GM03348 (cell line): ENCODE measurements around the gene FAM107A.

Experiments used
- DNase-seq: peaks from one replicate; pipeline ENCODE4 v3.0.0; 2012; ENCODE audit warnings: low spot score

The FAM107A gene, protein sequence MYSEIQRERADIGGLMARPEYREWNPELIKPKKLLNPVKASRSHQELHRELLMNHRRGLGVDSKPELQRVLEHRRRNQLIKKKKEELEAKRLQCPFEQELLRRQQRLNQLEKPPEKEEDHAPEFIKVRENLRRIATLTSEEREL

DNA sequence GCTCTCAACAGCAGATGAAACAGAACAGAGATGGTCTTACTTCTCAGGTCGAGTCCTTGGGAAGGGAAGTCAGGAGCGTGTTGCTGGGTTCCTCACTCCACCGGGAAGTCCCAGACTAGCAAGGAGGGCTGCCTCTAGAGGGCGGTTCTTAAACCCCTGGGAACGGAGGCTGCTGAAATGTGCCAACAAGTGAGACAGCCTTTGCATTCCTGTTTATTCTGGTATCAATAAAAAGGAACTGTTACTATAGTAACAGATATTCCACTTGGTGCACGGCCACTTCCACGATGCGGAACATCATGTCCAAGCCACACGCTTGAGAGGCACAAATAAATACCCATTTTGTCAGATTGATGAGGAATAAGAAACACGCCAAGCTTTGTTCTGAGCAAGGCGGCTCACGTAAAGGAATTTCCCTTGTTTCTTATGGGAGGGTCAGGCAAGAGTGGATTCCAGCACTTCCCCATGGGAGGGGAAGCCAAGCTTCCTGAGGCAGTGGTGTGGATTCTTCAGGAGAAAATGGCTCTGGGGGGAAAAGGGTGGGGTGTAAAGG is at the start of gene FAM107A:
Gene FAM107A, minus strand, starts transcription at position 123 of the 553 bp plus-strand sequence. CDS start 7,531 bp downstream, outside the sequence.
- DNase-seq: peak; percentile 78

DNA sequence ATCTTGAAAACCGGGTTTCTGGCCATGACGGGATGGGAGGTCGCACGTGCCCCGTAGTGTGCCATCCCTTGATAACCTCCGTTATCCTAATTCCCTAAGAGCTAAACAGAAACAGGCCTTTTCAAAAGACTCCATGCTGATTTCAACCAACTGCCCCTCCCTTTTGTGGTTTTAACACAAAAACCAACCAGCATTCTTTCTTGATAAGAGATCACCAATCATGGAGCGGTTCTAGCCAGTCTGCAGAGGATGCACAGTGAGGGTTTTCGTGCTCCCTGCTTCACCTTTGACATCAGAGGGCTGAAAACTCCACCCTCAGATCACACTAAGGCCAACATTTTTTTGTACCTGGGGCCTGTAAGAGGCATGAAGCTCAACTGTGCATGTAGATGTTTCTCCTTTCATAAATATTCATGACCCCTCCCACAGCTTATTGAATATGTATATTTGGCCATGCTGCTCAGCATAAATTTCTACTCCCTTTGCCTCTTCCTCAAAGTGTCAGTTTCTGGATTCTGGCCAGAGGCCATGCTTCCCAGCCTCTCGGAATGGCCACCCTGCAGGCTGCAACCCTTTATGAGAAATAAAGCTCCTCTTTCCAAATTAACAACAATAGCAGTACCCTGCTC is 48.1 kb upstream of the FAM107A start:
- DNase-seq: no peak

DNA sequence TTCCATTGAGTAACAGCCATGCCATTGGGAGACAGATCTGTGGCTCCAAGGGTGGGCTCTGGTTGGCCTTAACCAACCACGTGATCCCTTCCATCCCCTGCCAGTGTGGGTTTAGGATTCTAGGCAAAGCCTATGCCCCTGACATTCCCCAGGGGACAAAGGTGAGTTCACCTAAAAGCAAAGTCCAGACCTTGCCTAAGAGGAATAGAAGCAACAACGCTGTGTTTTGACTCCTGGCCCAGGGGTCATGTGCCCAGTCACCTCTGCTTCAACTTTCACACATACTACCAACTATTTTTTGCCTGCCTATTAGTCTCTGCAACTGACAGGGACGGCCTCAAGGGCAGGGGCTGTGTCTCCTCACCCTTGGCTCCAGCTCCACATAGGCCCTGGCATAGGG is 47.4 kb upstream of the FAM107A start:
- no peak for DNase-seq

DNA sequence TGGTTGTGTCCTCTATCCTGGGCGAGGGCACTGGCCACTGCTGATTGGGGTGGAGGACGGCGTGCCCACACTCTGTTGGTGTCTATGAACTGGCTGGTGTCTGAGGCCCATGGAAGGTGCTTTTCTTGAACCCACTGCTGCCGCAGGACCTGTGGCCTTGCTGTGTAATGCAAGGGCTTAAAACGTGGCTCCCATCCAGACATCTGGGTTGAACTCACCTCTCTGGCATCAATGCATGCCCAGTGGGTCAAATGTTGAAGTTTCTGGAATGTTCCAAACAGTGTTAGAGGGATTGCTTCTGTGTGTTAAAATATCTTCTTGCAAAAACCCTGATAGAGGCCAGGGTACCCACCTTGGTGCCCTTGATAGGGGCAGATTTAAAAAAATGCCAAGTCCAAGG is 46.8 kb upstream of the FAM107A start:
- DNase-seq: peak; percentile 29

DNA sequence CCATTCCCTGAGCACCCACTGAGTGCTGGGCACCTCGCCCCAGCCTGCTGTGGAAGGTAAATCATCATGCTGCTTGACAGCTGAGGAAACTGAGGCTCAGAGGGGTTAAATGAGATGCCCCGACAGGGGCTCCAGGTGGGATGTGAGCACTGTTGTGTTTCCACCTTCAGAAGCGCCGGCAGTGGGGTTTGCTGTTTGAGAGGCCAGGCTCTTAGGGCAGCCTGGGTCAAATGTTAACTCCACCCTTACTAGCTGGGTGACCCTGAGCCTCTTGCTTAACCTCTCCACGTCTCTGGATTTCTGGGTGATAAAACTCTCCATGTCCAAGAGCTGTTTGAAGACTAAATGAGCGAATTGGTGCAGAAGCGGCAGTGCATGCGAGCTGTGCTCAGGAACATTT is 46.3 kb upstream of the FAM107A start:
- no peak for DNase-seq

DNA sequence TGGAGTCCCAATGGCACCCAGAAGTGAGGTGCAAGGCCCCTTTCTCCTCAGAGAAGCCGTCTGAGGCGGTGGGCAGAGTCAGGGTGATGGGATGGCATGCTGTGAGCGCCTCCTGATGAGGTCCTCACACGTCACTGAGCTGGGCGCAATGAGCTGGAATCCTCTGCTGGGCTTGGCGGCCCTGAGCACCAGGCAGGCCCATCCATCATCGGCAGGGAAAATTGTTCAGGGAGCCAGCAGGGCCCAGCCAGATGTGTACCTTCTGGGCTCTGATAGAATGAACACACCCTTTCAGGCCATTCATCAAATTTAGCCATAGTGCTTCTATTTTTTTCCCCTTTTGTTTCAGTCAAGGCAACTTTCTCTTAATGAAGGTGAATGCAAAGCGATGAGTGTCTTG is 45.7 kb upstream of the FAM107A start:
- no peak for DNase-seq

DNA sequence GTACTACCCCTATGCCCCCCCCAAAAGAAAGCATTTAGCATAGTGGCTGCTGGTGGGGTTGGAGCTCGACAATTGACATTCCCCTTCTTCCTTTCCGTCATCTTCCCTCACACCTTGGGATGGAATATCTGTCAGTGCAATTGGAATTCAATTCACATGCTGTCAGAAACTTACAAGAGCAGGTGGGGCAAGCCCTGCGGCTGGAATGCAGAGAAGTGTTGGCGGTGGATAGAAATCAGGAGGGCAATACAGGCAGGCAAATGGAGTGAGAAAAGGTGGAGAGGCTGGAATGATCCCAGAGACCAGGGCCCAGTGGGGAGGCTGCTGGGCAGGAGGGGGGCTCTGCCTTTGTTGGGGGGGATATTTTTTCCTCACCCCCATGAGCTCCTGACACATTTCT is 45.2 kb upstream of the FAM107A start:
- no peak for DNase-seq

DNA sequence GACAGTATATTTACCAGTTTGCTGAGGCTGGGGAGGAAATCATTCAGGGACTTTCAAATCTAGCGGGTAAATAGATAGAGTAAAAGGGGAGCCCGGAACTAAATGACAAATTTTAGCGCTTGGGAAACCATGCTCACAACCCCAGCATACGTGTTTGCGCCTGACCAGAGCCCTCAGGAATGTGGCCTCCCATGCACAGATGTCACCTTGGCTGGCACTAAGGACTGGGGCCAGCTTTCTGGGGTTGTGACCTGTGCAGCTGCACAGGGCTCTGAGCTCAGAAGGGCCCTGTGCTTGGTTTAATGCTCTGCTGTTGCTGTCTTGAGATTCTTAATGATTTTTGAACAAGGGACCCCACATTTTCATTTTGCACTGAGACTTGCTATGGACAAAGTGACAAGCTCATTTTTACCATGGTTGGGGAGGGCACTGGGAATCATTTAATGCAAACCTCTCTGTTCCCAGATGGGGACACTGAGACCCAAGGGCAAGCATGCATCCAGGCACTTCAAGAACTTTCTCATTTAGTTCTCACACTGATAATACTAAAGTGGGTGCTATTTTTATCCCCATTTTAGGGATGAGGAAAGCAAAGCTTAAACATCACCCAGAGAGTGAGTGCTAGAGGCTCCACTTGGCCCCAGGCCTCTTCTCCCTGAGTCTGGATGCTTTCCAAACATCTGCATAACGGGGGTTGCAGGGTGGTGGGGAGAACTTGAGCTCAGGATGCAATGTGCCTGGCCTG is 44.1 kb upstream of the FAM107A start:
- no peak for DNase-seq

DNA sequence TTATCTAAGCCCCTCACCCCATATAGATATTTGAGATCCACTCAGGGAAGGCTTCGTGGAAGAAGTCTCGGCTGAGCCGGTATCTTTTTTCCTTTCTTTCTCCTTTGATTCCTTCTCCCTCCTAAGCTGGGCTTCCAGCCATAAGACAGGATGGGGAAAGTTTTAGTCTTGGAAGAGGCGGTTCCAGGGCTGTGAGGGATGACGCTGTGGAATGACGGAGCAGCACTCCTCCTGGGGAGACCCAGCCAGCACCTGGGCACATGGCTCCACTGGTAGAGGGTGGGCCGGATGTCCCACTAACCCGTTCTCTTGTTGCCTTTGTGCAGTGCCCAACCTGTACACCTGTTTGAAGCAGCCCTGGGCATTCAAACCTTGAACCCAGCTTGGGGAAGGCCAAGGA is 43.2 kb upstream of the FAM107A start:
- DNase-seq: no peak

DNA sequence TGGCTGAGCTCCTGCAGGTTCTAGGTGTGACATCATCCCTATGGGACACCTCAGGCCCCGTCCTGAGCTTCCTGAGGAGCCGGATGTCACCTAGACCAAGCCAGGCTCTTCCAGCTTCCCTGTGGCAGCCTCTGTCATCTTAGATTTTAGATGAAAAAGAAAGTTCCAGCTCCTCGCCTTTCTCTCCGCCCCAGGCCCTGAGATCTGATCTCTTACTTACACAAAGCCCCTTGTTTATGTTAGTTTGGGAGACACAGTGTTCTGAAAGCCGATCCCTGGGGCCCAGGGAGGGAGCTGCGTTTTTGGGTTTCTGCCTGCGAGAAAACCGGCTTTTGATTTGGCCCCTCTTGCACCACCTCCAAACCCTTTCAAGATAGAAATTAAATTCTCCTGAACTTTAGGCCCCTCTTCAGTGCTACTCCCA is 40.2 kb upstream of the FAM107A start:
- no peak for DNase-seq

DNA sequence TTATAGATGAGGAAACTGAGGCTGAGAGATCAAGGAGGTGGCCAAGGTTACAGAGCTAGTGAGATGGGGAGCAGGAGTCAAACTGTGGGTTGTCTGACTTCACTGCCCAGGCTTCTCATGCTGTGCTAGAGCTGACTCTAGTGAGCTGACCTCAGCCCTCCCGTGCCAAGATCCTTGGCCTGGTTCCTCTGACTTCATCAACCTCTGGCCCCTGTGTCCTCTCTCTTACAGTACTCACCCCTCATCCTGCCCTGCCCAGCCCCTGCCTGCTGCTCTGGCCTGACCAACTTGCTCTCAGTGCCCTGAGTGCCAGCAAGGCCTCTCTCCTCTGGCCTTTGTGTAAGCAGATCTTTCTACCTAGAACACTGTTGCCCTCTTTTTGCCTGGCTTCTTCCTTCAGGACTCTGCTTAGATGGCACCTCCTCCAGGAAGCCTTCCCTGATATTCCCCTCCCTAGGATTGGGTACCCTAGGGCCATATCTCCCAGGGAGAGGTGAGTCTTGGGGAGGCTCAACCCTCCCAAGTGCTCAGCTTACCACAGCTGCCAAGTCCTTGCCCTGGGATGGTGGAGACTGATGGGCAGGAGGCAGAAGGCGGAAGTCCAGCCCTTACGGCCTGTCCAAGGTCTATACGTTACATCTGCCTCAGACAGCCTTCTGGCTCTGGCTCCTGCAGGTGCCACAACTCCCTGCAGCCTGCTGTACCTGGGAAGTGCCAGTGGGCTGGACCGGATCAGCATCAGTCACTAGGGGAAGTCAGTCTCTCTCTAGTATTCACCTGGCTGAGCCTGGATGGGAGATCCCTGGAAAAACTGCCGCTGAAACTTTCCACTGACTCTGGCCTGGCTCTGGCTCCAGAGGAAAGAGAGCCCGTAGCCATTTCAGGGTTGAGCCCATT is 36.3 kb upstream of the FAM107A start:
- DNase-seq: no peak

DNA sequence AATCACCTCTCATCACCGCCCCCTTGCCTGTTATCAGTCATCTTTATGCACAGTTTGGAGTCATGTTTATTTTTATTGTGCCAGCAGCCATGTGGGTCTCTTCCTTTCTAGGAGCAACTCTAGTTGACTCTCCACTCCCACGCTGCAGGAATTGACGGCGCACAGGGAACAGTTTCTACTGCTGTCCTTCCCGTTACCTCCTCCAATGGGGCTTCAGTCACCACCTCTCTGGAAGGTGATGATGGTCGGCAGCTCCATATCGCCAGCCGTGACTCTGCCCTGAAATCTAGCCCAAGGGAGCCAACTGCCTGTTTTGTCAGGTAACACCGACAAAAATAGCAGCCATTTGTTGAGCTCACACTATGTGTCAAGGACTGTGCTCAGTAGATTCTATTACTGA is 35.6 kb upstream of the FAM107A start:
- no peak for DNase-seq

DNA sequence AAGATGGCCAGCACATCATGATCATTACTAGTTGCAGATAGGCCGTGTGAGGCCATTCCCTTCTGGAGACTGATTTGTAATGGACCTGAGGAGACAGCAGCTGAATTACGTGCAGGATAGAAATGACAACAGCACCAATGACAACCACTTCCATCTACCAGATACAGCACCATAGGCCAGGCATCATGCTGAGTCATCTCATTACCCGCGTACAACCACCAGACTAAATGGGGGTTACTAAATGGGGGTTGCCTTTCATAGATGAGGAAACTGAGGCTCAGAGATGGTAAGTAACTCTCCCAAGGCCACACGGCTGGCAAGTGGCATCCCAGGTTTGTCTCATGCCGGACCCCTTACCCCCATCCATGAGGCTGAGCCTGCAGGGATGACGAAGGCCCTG is 32.8 kb upstream of the FAM107A start:
- no peak for DNase-seq

DNA sequence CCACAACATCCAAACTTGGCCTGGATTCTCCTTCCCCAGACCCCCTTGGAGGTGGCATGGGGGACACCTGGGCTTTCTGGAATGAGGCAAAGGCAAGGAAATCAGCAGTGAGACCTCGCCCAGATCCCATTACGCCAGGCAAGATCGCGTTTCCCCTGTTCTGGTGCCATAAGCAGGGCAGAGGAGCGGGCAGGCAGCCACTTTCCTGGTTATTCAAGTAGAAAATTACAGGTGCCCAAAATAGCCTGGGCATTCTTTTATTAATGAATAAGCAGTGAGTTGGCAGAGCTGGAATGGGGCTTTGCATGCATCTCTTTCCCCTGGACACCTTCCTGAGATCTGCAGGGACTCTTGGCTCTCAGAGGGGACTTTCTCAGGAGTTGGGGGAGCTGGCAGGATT is 31.5 kb upstream of the FAM107A start:
- DNase-seq: no peak

DNA sequence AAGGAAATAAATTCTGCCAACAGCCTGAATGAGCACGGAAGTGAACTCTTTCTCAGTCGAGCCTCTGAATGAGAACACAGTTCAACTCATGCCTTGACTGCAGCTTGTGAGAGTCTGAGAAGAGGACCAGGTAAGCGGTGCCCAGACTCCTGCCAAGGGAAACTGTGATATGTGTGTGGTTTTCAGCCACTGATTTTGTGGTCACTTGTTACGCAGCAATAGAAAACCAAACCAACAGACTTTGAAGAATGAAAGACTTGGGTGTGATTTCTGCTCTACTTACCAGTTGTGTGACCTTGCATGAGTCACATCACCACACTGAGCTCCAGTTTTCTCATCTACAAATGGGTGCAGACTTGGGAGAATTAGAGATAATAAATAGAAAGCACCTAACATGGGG is 30.6 kb upstream of the FAM107A start:
- no peak for DNase-seq

DNA sequence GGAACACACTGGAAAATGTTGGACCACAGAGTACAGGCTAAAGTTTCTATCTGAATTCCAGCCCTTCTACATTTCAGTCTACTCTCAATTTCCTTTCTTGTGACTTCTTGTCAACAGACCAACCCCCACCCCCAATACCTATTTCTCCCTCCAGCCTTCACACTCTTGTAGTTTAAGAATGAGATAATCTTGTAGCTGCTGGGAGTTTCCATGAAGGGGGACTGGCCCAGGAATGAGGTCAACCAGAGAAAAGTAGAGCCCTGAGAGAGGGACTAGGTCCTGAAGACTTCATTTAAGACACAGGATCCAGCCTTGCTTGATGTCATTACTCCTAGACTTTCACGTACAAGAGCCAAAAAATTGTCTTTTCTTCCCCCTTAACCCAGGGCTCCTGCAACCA is 29.5 kb upstream of the FAM107A start:
- no peak for DNase-seq

DNA sequence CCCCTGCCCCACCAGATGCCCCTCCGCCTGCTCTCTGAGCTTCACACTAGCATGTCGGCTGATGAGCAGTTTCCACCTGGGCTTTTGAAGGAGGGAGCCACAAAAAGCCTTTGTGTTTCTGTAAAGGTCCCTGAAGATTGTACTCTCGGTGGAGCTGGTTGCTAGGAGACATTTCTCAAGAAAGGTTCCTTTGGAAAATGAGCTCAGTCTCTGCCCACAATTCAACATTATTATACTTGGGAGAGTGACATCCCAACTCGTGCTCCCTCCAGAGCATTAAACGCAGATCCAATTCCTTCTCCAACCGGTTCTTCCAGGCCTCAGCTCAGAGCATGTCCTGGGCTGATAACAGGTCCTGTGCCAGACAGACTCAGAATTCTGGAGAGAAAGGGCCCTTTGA is 26.8 kb upstream of the FAM107A start:
- DNase-seq: no peak

DNA sequence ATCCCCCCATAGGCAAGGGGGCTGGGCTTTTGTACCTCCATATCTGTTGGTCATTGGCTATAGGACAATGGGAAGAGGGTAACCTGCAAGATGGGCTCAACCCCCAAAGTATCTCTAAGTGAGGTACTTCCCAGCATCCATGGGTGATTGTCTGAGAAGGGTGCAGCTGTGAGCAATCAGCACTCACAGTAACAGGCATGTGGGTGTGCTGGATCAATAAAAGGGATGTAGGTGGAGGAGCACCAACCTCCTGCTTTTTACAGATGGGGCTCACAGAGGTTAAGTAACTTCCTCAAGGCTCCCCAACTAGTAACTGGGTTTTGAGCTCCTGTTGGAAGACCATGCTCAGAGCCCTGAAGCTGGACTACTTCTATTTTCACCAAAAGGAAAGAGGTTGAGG is 26.4 kb upstream of the FAM107A start:
- no peak for DNase-seq

DNA sequence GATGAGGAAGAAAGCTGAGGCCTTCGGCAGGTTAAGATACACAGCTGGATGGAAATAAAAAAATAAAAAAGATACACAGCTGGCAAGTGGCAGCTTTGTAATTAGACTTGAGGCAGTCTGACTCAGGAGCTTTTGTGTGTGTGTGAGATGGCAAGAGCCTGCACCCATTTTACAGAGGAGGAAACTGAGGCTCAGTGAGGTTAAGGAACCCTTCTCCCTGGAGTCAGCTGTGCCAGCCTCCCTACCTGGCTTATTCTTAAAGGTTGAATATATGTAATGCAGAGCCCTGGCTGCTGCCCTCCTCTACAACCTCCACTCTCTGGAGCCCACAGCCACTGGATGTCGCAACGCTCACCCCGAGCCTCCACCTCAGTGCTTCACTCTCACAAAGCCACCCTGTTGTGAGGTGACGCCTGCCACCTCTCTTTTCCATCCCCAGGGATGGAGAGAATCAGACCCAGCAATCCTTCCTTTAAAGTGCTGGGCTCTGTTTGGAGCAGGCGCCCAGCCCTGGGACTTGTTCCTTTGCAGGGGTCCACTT is 20.6 kb upstream of the FAM107A start:
- DNase-seq: no peak

DNA sequence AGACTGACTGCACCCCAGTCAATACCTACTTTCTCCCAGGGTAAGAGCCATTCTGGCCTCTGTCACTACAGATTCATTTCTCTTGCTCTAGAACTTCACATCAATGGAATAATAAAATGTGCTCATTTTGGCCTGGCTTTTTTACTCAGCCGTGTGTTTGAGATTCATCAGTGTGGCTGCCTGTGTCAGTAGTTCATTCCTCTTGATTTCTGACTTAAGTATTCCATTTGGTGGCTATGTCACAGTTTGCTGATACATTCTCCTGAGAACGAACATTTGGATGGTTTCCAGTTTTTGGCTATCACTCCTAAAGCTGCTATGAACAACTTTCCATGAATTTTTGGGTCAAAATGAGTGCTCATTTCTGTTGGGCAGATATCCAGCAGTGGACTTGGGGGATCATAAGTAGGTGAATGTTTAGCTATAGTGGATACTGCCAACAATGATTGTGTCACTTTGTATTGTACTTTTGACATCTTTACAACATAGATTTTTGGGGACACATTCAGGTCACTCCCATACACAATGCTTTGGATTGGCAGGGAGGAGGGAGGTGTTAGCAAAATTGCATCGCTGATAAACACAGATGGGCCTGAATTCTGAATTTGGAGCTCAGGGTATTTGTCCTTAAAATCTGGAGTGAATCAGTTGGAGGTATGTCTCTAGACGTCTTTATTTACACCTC is 19.8 kb upstream of the FAM107A start:
- no peak for DNase-seq

DNA sequence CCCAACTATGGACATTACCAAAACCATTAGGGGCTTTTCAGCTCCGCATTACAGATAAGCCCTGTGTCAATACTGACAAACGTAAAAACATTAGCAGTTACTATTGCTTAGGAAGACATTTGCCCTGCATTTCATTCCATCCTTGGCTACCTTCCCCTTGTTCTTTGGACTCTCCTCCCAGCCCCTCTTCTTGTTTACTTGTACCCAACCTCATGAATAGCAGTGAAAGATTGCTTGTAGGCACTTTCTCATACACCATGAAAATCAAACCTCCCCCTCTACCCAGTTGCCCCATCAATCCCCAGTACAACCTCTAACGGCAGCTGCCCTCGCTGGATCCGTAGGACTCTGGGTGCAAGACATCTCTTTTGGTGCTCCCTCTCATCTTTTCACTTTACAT is 16.9 kb upstream of the FAM107A start:
- no peak for DNase-seq
